Measurements from ENCODE around the gene GART. TPM values are rescaled to one million over a fixed set of nuclear protein-coding genes. Genes with fewer than 3 reads are reported as not detected.
"Not testable (repeated sequence)": the region's sequence is repeated elsewhere in the genome, so short reads cannot be mapped to it uniquely, and the experiment has no call there.

GART gene
- polyA plus RNA-seq, 3 donors = 7.4 to 28.6 (median 26.1) TPM

DNA sequence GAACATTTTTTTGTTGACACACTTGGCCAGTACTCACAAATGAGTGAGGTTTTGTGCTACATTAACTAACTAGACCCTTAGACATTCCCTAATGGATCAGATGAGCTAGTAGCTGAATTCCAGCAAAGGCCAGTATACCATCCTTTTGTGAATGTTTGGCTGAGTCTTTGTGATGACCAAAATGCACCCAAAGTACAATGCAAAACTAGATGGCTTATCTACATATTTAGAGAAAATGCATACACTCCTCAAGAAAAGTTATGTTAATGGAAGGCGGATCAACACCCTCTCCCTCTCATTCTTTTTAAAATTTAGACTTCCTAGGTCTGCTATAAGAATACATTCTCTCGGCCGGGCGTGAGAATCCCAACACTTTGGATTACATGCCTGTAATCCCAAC, 30.3 kb downstream of the GART start:
- Histone ChIP-seq H2AFZ (ENCODE audit: insufficient read depth, low read depth, low read length, poor library complexity, severe bottlenecking) (no peak overlapping the region), H4K20me1 (ENCODE audit: insufficient read depth, low read length) (no peaks in the 10 kb centered on the region), H3K79me2 (ENCODE audit: insufficient read depth, low read length) (no peaks in the 10 kb centered on the region), H3K9ac (ENCODE audit: insufficient read depth, low read length, poor library complexity, severe bottlenecking) (no peak overlapping the region), H3K27ac (ENCODE audit: low read depth in 1 of 2, low read length in 2 of 2) (no peak overlapping the region), H3K9me3 (replicated peaks in 1 of 2; ENCODE audit: control insufficient read depth in 1 of 2, insufficient read depth in 1 of 2, low read length in 2 of 2) (no peaks in the 10 kb centered on the region), H3K36me3 (replicated peaks in 1 of 2; ENCODE audit: control insufficient read depth in 1 of 2, insufficient read depth in 2 of 2, low read length in 2 of 2) (peaks cover 58 to 98% of the 10 kb centered on the region in 2 donors), H3K27me3 (ENCODE audit: control insufficient read depth in 2 of 2, insufficient read depth in 2 of 2, low read length in 2 of 2) (no peaks in the 10 kb centered on the region), H3K4me3 (replicated peaks in 1 of 3; ENCODE audit: low read depth in 2 of 3, low read length in 3 of 3) (no peak overlapping the region), H3K4me1 (ENCODE audit: control insufficient read depth in 1 of 2, insufficient read depth in 2 of 2, low read length in 2 of 2) (no peaks in the 10 kb centered on the region), H3K4me2 (replicated peaks; ENCODE audit: extremely low read depth, low read length, poor library complexity, severe bottlenecking) (no peak overlapping the region)
- Mint-ChIP-seq H3K4me3 (no peak overlapping the region), H3K27me3 (ENCODE audit: low read depth in 3 of 3) (no peaks in the 10 kb centered on the region), H3K27ac (no peak overlapping the region), H3K9me3 (peaks cover 0 to 3% (median 0%) of the 10 kb centered on the region in 7 donors), H3K4me1 (peaks cover 3% of the 10 kb centered on the region), H3K36me3 (peaks cover 69 to 83% of the 10 kb centered on the region in 2 donors)
- intact Hi-C loops (cut with micrococcal nuclease) = no loop called here
- WGBS (ENCODE audit: insufficient coverage) = 95% methylated on average over 3 of the region's 4 CpGs
- no peak for DNase-seq
- TF ChIP-seq, protein P1, sequence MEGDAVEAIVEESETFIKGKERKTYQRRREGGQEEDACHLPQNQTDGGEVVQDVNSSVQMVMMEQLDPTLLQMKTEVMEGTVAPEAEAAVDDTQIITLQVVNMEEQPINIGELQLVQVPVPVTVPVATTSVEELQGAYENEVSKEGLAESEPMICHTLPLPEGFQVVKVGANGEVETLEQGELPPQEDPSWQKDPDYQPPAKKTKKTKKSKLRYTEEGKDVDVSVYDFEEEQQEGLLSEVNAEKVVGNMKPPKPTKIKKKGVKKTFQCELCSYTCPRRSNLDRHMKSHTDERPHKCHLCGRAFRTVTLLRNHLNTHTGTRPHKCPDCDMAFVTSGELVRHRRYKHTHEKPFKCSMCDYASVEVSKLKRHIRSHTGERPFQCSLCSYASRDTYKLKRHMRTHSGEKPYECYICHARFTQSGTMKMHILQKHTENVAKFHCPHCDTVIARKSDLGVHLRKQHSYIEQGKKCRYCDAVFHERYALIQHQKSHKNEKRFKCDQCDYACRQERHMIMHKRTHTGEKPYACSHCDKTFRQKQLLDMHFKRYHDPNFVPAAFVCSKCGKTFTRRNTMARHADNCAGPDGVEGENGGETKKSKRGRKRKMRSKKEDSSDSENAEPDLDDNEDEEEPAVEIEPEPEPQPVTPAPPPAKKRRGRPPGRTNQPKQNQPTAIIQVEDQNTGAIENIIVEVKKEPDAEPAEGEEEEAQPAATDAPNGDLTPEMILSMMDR (IDR thresholded peaks at IDR 0.05) = no peak

DNA sequence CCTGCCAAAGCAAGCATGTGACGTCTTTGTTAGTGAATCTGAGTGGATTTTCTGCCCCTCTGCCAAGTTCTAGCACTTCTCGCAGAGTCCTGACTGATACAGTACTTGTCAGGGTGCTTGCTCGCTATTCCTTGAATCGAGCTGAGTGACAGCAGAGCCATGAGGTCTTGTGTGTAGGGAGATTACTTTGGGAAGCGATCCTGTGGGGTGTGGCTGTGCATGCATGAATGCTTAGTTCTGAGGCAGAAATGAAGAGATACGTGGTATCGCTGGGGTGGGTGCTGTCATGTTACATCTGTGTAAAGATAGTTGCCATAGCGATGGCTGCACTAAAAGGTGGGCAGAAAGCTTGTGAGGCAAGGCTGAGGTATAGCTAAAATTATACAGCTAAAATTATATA, 31.1 kb downstream of the GART start:
- Histone ChIP-seq H3K36me3 (replicated peaks in 1 of 2; ENCODE audit: control insufficient read depth in 1 of 2, insufficient read depth in 2 of 2, low read length in 2 of 2) (peaks cover 54 to 96% of the 10 kb centered on the region in 2 donors), H4K20me1 (ENCODE audit: insufficient read depth, low read length) (no peaks in the 10 kb centered on the region), H3K4me2 (replicated peaks; ENCODE audit: extremely low read depth, low read length, poor library complexity, severe bottlenecking) (no peak overlapping the region), H3K9ac (ENCODE audit: insufficient read depth, low read length, poor library complexity, severe bottlenecking) (no peak overlapping the region), H3K79me2 (ENCODE audit: insufficient read depth, low read length) (no peaks in the 10 kb centered on the region), H3K4me1 (ENCODE audit: control insufficient read depth in 1 of 2, insufficient read depth in 2 of 2, low read length in 2 of 2) (no peaks in the 10 kb centered on the region), H3K4me3 (replicated peaks in 1 of 3; ENCODE audit: low read depth in 2 of 3, low read length in 3 of 3) (no peak overlapping the region), H3K9me3 (replicated peaks in 1 of 2; ENCODE audit: control insufficient read depth in 1 of 2, insufficient read depth in 1 of 2, low read length in 2 of 2) (no peaks in the 10 kb centered on the region), H2AFZ (ENCODE audit: insufficient read depth, low read depth, low read length, poor library complexity, severe bottlenecking) (no peak overlapping the region), H3K27me3 (ENCODE audit: control insufficient read depth in 2 of 2, insufficient read depth in 2 of 2, low read length in 2 of 2) (no peaks in the 10 kb centered on the region), H3K27ac (ENCODE audit: low read depth in 1 of 2, low read length in 2 of 2) (no peak overlapping the region)
- Mint-ChIP-seq H3K27me3 (ENCODE audit: low read depth in 3 of 3) (no peaks in the 10 kb centered on the region), H3K4me1 (peaks cover 3% of the 10 kb centered on the region), H3K9me3 (peaks cover 0 to 3% (median 0%) of the 10 kb centered on the region in 7 donors), H3K27ac (no peak overlapping the region), H3K36me3 (peaks cover 69 to 84% of the 10 kb centered on the region in 2 donors), H3K4me3 (no peak overlapping the region)
- intact Hi-C loops (cut with micrococcal nuclease) = no loop called here
- WGBS (ENCODE audit: insufficient coverage) = 100% methylated on average over 4 of the region's 8 CpGs
- TF ChIP-seq, protein P1 (IDR thresholded peaks at IDR 0.05) = no peak
- no peak for DNase-seq

DNA sequence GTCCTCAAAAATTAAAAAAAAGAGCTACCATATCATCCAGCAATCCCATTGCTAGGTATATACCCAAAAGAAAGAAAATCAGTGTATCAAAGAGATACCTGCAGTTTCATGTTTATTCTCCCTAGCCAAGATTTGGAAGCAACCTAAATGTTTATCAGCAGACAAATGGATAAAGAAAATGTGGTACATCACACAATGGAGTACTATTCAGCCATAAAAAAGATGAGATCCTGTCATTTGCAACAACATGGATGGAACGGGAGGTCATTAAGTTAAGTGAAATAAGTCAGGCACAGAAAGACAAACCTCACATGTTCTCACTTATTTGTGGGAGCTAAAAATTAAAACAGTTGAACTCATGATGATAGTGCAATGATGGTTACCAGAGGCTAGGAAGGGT, 34.9 kb downstream of the GART start:
- H3K9me3 ChIP-seq (replicated peaks in 1 of 2; ENCODE audit: control insufficient read depth in 1 of 2, insufficient read depth in 1 of 2, low read length in 2 of 2); DNase-seq; H3K27ac Mint-ChIP-seq; H3K4me1 Mint-ChIP-seq; H3K9me3 Mint-ChIP-seq; H3K4me2 ChIP-seq (replicated peaks; ENCODE audit: extremely low read depth, low read length, poor library complexity, severe bottlenecking); H3K27me3 Mint-ChIP-seq (ENCODE audit: low read depth in 3 of 3); H3K27ac ChIP-seq (ENCODE audit: low read depth in 1 of 2, low read length in 2 of 2); H3K4me1 ChIP-seq (ENCODE audit: control insufficient read depth in 1 of 2, insufficient read depth in 2 of 2, low read length in 2 of 2); H4K20me1 ChIP-seq (ENCODE audit: insufficient read depth, low read length); H3K4me3 ChIP-seq (replicated peaks in 1 of 3; ENCODE audit: low read depth in 2 of 3, low read length in 3 of 3); H2AFZ ChIP-seq (ENCODE audit: insufficient read depth, low read depth, low read length, poor library complexity, severe bottlenecking); H3K27me3 ChIP-seq (ENCODE audit: control insufficient read depth in 2 of 2, insufficient read depth in 2 of 2, low read length in 2 of 2); H3K9ac ChIP-seq (ENCODE audit: insufficient read depth, low read length, poor library complexity, severe bottlenecking); intact Hi-C loops (cut with micrococcal nuclease); H3K79me2 ChIP-seq (ENCODE audit: insufficient read depth, low read length); H3K4me3 Mint-ChIP-seq: not testable (repeated sequence)
- peaks cover 76 to 87% of the 10 kb centered on the region in 2 donors for H3K36me3 Mint-ChIP-seq
- WGBS (ENCODE audit: insufficient coverage) = no CpG with 5 or more reads among the region's 1 CpG
- H3K36me3 ChIP-seq (replicated peaks in 1 of 2; ENCODE audit: control insufficient read depth in 1 of 2, insufficient read depth in 2 of 2, low read length in 2 of 2) = peaks cover 42 to 92% of the 10 kb centered on the region in 2 donors
